ENCODE results near the gene IP6K2. TPM values are rescaled to one million over a fixed set of nuclear protein-coding genes. Genes with fewer than 3 reads are reported as not detected.
A peak's percentile ranks its signal among the peaks of the same experiment; 100 is the strongest.

IP6K2 gene
- polyA plus RNA-seq, 6 donors from 2014 or later, result 53.6 to 96.9 (median 68.7) TPM

DNA sequence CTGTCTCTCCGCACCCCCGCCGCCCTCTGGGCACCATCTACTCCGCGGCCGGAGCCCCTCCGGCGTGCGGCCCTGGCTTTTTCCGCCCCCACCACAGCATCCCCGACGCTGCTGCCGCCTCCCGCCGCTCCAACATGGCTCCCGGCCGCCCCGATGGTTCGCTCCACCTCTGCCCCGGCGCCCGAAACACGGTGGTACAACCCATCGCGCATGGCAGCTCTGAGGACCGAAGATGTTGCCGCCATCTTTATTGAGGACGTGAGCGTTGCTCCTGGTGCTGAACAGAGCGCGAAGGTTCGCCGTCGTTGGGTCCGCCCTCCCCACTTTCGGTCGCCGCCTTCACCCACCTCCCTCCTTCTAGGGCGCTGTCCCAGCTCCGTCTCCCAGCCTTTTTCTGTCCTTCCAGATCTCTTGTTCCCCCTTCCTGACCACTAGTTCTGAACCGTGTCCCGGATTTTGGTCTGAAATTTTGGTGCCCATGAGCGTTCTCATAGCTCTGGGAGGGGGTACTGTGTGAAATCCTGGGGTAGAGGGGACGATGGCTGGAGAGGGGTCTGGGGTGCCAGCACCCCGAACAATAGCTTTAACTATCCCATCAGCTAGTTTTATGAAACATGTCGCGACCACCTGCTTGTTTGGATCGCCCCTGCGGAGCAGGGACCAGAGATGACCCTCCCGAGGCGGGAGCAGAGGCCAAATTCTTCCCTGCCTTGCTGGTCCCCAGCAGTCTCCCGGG lies 54.1 kb downstream of the IP6K2 start, which contains the start of gene CELSR3:
TSS of gene CELSR3 (minus strand) at position 134 of the 736 bp plus-strand sequence. CDS start 252 bp downstream, outside the sequence.
- Mint-ChIP-seq H3K4me3 (peak within 1 kb of the TSS; percentile 68 to 84 (median 73)), H3K27me3 (peaks cover 28 to 50% (median 34%) of the 10 kb centered on the region in 3 donors), H3K36me3 (peaks cover 0 to 10% of the 10 kb centered on the region in 2 donors), H3K9me3 (peaks cover 0 to 4% (median 0%) of the 10 kb centered on the region in 7 donors), H3K27ac (peak within 1 kb of the TSS in 3 of 6 donors; percentile 65 to 96 (median 94)), H3K4me1 (peaks cover 9 to 28% (median 17%) of the 10 kb centered on the region in 3 donors)
- DNase-seq (no peak), ATAC-seq (ENCODE audit: low read depth in 2 of 2) (peak; percentile 6 to 20)

DNA sequence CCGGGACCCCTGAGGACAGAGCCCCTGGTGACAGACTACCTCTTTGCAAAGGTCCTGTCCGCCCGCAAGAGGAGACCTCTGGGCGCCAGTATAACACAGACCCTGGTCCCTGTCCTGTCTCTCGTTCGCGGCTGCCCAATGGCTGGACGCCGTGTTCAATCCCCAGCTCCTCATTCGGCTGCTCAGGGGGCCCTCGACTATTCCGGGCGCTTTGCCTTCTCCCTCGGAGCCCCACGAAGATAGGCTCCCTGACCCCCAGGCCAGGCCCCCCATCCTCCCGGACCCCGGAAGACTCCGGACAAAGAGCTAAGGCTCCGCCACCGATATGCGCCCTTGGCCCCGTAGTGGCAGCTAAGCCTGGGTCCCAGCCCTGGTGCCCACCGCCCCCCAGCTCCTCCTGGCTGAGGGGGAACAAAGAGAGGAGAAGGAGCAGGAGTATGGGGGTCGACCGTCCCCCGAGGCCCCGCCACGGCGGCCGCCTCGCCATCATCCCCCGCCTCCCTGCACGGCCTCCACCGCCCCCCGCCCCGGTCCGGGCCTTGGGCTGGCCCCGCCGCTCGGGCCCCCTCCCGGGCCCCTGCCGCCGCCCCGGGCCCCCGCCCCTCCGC lies 54.8 kb downstream of the IP6K2 start:
- DNase-seq, result no peak
- Mint-ChIP-seq H3K4me1 (peaks cover 12 to 28% (median 17%) of the 10 kb centered on the region in 3 donors), H3K27me3 (peaks cover 33 to 56% (median 34%) of the 10 kb centered on the region in 3 donors), H3K36me3 (peaks cover 0 to 10% of the 10 kb centered on the region in 2 donors), H3K27ac (peak overlapping the region in 3 of 6 donors; percentile 65 to 96 (median 94)), H3K4me3 (peak overlapping the region in 7 of 8 donors; percentile 40 to 82 (median 64)), H3K9me3 (peaks cover 0 to 4% (median 0%) of the 10 kb centered on the region in 7 donors)
- ATAC-seq (ENCODE audit: low read depth in 2 of 2), result no peak

DNA sequence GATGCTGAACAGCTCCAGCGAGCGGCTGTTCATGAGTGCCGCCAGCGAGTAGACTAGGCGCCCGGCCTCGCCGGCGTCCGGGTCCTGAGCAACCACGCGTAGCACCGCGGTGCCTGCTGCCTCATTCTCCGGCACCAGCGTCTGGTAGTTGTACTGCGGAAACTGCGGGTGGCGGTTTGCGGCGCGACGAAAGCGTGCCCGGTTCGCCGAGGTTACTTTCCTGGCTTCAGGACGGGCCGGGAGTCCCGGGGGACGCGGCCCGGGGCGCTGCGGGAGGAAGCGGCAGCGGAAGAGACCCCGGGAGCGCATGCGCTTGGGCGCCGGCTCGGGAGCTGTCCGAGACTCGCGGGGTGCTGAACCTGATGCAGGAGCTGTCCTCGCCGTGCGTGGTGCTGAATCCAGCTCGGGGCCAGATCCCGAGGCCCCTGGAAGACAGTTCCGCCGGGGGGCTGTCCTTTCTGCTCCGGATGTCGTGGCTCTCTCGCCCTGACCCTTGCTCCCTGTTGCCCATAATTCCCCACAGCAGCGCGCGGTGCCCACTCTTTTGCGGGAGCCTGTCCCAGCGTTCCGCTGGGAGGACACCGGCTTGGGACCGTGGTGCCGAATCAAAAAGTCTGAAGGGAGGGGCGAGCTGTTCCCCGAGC lies 55.4 kb downstream of the IP6K2 start:
- peaks cover 0 to 4% (median 0%) of the 10 kb centered on the region in 7 donors for H3K9me3 Mint-ChIP-seq
- peaks cover 0 to 10% of the 10 kb centered on the region in 2 donors for H3K36me3 Mint-ChIP-seq
- H3K4me1 Mint-ChIP-seq, result peaks cover 12 to 30% (median 17%) of the 10 kb centered on the region in 3 donors
- ATAC-seq (ENCODE audit: low read depth in 2 of 2) (peak; percentile 56), DNase-seq (peak; percentile 68)
- H3K27me3 Mint-ChIP-seq, result peaks cover 33 to 56% (median 34%) of the 10 kb centered on the region in 3 donors
- H3K4me3 Mint-ChIP-seq, result peak overlapping the region; percentile 40 to 82 (median 64)
- H3K27ac Mint-ChIP-seq, result peak overlapping the region in 3 of 6 donors; percentile 65 to 96 (median 94)

DNA sequence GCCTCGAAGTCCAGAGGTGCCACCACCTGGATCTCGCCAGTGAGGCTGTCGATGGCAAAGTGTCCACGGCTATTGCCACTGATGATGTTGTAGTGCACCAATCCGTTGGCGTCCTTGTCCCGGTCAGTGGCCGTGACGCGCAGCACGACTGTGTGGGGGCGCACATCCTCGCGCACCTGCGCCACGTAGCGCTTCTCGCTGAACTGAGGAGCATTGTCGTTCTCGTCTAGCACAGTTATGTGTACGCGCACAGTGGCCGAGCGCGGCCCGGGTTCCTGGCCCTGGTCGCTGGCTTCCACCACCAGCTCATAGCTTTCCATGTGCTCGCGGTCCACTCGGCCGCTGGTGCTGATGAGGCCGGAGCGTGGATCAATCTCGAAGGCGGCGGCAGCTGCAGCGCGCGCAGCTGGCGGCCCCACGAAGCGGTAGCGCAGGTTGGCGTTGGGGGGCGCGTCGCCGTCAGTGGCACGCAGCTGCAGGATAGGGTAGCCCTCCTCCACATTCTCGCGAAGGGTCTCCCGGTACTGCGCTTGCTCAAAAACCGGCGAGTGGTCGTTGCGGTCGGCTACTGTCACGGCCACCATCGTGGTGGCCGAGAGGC lies 56.1 kb downstream of the IP6K2 start:
- Mint-ChIP-seq H3K4me3 (peak overlapping the region in 5 of 8 donors; percentile 36 to 82 (median 64)), H3K4me1 (peaks cover 12 to 33% (median 19%) of the 10 kb centered on the region in 3 donors), H3K36me3 (peaks cover 0 to 10% of the 10 kb centered on the region in 2 donors), H3K27ac (no peak overlapping the region), H3K9me3 (peaks cover 0 to 4% (median 0%) of the 10 kb centered on the region in 7 donors), H3K27me3 (peaks cover 33 to 56% (median 34%) of the 10 kb centered on the region in 3 donors)
- DNase-seq (no peak), ATAC-seq (ENCODE audit: low read depth in 2 of 2) (no peak)

DNA sequence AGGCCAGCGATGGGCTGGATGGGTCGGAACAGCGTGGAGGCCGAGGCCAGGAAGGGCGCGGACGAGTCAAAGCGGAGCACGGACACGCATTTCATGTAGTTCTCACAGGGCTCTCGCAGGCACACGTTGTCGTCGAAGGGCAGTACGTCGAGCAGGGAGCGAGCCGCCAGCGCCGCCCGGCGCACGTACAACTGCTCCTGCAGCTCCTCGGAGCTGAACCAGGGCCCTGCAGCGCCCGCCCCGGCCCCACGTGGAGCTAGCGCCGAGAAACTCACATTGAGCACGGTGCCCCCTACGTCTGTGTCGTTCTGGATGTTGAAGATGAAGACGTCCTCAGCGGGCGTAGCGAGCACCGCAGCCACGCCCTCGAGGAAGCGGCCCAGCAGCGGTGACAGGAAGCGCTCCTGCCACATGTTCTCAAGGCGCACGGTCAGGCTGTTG lies 60.2 kb downstream of the IP6K2 start:
- peak overlapping the region; percentile 48 to 85 (median 77) for H3K4me3 Mint-ChIP-seq
- H3K27me3 Mint-ChIP-seq, result peaks cover 16 to 33% (median 20%) of the 10 kb centered on the region in 3 donors
- ATAC-seq (ENCODE audit: low read depth in 2 of 2) (no peak), DNase-seq (no peak)
- H3K4me1 Mint-ChIP-seq, result peaks cover 14 to 15% (median 14%) of the 10 kb centered on the region in 3 donors
- peak overlapping the region in 1 of 6 donors; percentile 38 for H3K27ac Mint-ChIP-seq
- no peaks in the 10 kb centered on the region for H3K9me3 Mint-ChIP-seq
- no peaks in the 10 kb centered on the region for H3K36me3 Mint-ChIP-seq

- Mint-ChIP-seq H3K4me1 (peaks cover 8 to 14% (median 10%) of the 10 kb centered on the region in 3 donors), H3K36me3 (no peaks in the 10 kb centered on the region), H3K9me3 (no peaks in the 10 kb centered on the region), H3K27ac (peak overlapping the region in 3 of 6 donors; percentile 33 to 89 (median 80)), H3K27me3 (peaks cover 15 to 28% (median 16%) of the 10 kb centered on the region in 3 donors), H3K4me3 (peak overlapping the region; percentile 48 to 87 (median 77))
- DNase-seq, result peak; percentile 76
- peak; percentile 82 to 84 for ATAC-seq (ENCODE audit: low read depth in 2 of 2)
Measured at GRCh38 chr3:48656061-48656840, 60.8 kb downstream of the IP6K2 start.

DNA sequence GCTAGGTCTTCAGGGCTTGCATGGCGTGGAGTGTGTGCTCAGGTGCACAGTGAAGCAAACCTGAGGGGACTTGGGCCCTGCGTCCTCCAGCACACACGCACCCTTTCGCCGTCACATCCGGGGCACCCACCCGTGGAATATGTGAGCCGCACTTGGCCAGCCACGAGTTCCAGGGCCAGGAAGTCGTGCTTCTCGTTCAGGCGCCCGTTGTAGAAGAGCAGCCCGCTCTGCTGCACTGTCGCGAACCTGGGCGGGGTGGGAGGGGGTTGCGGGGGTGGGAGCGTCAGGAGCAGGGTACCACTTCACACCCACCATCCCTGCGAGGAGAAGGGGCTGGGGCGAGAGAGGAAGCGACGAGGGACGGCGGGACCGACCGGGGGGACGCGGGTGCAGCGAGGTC lies 61.4 kb downstream of the IP6K2 start:
- peak overlapping the region; percentile 73 to 87 (median 80) for H3K4me3 Mint-ChIP-seq
- H3K27ac Mint-ChIP-seq, result peak overlapping the region in 3 of 6 donors; percentile 53 to 89 (median 80)
- DNase-seq (peak; percentile 32), ATAC-seq (ENCODE audit: low read depth in 2 of 2) (peak; percentile 48 to 61)
- no peaks in the 10 kb centered on the region for H3K9me3 Mint-ChIP-seq
- no peaks in the 10 kb centered on the region for H3K36me3 Mint-ChIP-seq
- peaks cover 15 to 28% (median 16%) of the 10 kb centered on the region in 3 donors for H3K27me3 Mint-ChIP-seq
- peaks cover 5 to 14% (median 9%) of the 10 kb centered on the region in 3 donors for H3K4me1 Mint-ChIP-seq

DNA sequence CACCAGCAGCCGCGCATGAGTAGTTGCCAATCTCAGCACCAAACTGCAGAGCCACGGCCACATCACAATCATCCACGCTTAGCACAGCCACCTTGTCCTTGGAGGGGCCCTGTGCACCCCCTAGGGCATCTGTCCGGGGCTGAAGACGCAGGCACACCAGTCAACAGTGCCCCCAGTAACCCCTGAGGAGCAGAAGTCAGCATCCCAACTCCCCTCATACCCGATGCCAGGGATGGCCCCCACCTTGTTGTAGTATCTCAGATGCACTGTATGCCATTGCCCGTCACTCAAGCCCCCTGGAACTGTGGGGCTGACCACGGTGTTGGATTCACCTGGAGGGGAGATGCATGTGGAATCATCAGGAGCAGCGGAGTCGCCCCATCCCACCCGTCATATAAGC lies 62.0 kb downstream of the IP6K2 start:
- peaks cover 15 to 25% (median 16%) of the 10 kb centered on the region in 3 donors for H3K27me3 Mint-ChIP-seq
- no peak for ATAC-seq (ENCODE audit: low read depth in 2 of 2)
- H3K27ac Mint-ChIP-seq, result peak overlapping the region in 2 of 6 donors; percentile 48 to 53
- no peaks in the 10 kb centered on the region for H3K36me3 Mint-ChIP-seq
- DNase-seq, result no peak
- H3K9me3 Mint-ChIP-seq, result no peaks in the 10 kb centered on the region
- peaks cover 5 to 14% (median 9%) of the 10 kb centered on the region in 3 donors for H3K4me1 Mint-ChIP-seq
- peak overlapping the region; percentile 73 to 87 (median 78) for H3K4me3 Mint-ChIP-seq

DNA sequence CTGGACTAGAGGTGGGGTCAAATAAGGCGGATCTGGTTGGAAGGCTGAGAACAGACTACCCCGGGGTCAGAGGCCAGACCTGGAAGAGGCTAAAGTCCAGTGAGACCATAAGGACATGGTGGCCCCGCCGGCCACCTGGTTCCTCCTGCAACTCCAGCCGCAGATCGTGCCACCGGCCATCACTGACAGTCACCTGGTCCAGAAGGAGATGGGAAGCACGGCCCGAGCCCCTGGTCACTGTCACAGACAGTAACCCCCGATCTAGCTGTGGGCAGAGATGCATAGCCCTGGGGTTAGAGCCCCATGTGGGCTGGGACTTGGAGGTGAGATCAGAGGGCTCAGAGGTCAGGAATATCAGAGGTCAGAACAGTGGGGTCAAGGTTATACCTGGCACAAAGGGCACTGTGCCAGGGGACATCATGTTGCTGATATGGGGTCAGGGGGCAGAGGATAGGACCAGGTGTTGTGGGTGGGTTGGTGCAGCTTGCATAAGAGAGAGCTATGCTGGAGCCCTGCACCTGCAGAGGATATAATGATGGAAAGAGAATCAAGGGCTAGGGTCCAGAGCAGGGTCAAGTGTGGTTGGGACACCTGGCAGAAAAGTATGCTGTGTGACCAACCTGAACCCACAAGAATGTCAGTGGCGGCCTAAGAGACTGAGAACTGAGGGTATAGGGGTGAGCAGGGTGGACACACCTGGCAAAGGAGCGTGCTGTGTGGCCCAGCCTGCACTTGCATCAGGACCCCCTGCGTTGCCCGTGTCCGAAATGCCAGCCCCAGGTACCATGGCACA lies 63.9 kb downstream of the IP6K2 start:
- Mint-ChIP-seq H3K27ac (no peak overlapping the region), H3K9me3 (no peaks in the 10 kb centered on the region), H3K4me1 (peaks cover 5 to 17% (median 9%) of the 10 kb centered on the region in 3 donors), H3K4me3 (peak overlapping the region in 2 of 8 donors; percentile 44 to 56), H3K27me3 (peaks cover 0 to 9% (median 5%) of the 10 kb centered on the region in 3 donors), H3K36me3 (no peaks in the 10 kb centered on the region)
- ATAC-seq (ENCODE audit: low read depth in 2 of 2) (no peak), DNase-seq (no peak)

GRCh38 chr3:48651771-48652170 lies 65.2 kb downstream of the IP6K2 start:
- no peaks in the 10 kb centered on the region for H3K27me3 Mint-ChIP-seq
- no peaks in the 10 kb centered on the region for H3K36me3 Mint-ChIP-seq

GRCh38 chr3:48650723-48651122 lies 66.3 kb downstream of the IP6K2 start:
- Mint-ChIP-seq H3K36me3 (no peaks in the 10 kb centered on the region), H3K4me3 (no peak overlapping the region), H3K4me1 (peaks cover 0 to 16% (median 6%) of the 10 kb centered on the region in 3 donors), H3K27ac (no peak overlapping the region), H3K27me3 (no peaks in the 10 kb centered on the region), H3K9me3 (no peaks in the 10 kb centered on the region)
- ATAC-seq (ENCODE audit: low read depth in 2 of 2) (no peak), DNase-seq (no peak)

More at GRCh38 chr3:48651771-48652170, 65.2 kb downstream of the IP6K2 start:
- Mint-ChIP-seq H3K9me3 (no peaks in the 10 kb centered on the region), H3K4me1 (peaks cover 4 to 14% (median 9%) of the 10 kb centered on the region in 3 donors), H3K4me3 (no peak overlapping the region), H3K27ac (no peak overlapping the region)
- ATAC-seq (ENCODE audit: low read depth in 2 of 2), result no peak
- no peak for DNase-seq

Measured in naive B cell (primary cell).